ENCODE results near the gene WT1. TPM values are rescaled to one million over a fixed set of nuclear protein-coding genes. Genes with fewer than 3 reads are reported as not detected.
"Not testable (repeated sequence)": the region's sequence is repeated elsewhere in the genome, so short reads cannot be mapped to it uniquely, and the experiment has no call there.

The WT1 gene
- total RNA-seq, 1 donor from 2014 or later: not detected

DNA sequence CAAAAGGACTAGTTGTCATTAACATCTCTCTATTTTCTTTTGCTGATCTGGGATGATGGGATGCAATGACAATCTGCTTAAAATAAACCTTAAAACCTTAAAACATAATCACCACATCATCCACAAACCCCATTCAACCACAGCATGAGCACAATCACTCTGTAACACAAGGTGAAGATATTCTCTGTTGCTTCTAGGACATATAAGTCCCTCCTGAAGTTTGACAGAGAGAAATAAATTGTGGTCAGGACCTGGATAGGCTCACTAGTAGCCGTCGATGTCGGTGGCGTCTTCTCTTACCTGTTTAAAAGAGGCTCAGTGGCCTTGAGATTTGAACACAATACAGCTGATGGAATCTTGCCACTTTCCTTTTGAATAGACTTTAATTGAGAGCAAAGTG lies 47.9 kb downstream of the WT1 start:
- no peak overlapping the region for H3K27ac Mint-ChIP-seq
- no peak overlapping the region for H3K4me3 Mint-ChIP-seq (ENCODE audit: low read depth)
- H3K27me3 Mint-ChIP-seq (ENCODE audit: low read depth): peaks cover 41% of the 10 kb centered on the region
- peaks cover 5% of the 10 kb centered on the region for H3K4me1 Mint-ChIP-seq (ENCODE audit: low read depth)
- H3K36me3 Mint-ChIP-seq (ENCODE audit: low read depth): no peaks in the 10 kb centered on the region
- no peaks in the 10 kb centered on the region for H3K9me3 Mint-ChIP-seq
- no peak for DNase-seq (ENCODE audit: low spot score)
- intact Hi-C loops (cut with micrococcal nuclease): no loop called here

DNA sequence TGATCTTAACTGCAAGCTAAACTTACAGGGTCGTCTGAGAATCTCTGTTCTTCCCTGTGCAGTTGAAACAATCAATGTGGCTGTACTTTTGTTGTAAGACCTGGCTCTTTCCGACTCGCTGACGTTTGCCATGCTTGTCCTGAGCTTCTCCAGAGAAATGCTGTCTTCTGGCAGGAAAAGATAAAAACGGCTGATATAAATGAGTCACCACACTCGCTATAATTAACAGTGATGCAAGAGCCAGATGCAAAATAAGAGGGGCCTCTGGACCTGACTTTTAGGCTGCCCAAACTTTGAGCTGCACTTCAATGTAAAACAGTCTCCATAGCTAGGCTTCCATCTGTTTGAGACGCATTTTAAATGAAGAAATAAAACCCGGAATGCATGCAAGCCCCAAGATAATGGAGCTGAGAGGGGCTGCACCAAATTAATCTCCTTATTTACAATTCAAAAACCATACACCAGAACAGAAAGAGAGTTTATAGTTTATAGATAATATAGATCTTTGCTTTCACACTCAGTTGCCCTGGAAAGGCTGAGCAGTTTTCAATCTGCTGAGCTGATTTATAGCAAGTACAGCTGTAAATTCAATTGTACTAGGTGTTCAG lies 48.5 kb downstream of the WT1 start:
- Mint-ChIP-seq H3K9me3 (no peaks in the 10 kb centered on the region), H3K27ac (no peak overlapping the region), H3K4me1 (ENCODE audit: low read depth) (peaks cover 3% of the 10 kb centered on the region), H3K27me3 (ENCODE audit: low read depth) (peaks cover 41% of the 10 kb centered on the region), H3K4me3 (ENCODE audit: low read depth) (no peak overlapping the region), H3K36me3 (ENCODE audit: low read depth) (no peaks in the 10 kb centered on the region)
- intact Hi-C loops (cut with micrococcal nuclease): no loop called here
- no peak for DNase-seq (ENCODE audit: low spot score)

DNA sequence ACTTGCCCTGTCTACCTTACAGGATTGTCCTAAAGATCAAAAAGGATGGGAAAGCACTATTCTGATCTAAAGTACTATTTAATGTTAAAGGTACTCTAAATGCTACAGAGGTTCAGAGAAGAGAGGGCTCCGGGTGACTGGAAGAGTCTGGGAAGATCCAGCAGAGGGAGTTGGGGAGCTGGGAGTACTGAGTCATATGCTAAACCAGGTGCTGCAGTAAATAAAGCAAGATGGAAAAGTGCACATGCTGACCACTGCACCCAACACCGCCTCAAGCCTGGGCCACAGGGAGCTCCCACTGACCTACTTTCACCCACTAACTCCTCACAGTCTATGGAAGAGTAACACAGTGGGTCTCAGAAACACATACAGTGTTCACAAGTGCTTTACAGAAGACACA lies 49.3 kb downstream of the WT1 start:
- Mint-ChIP-seq H3K4me1 (ENCODE audit: low read depth) (peaks cover 3% of the 10 kb centered on the region), H3K9me3 (no peaks in the 10 kb centered on the region), H3K4me3 (ENCODE audit: low read depth) (no peak overlapping the region), H3K27ac (no peak overlapping the region), H3K27me3 (ENCODE audit: low read depth) (peaks cover 41% of the 10 kb centered on the region), H3K36me3 (ENCODE audit: low read depth) (no peaks in the 10 kb centered on the region)
- no peak for DNase-seq (ENCODE audit: low spot score)
- intact Hi-C loops (cut with micrococcal nuclease): no loop called here

DNA sequence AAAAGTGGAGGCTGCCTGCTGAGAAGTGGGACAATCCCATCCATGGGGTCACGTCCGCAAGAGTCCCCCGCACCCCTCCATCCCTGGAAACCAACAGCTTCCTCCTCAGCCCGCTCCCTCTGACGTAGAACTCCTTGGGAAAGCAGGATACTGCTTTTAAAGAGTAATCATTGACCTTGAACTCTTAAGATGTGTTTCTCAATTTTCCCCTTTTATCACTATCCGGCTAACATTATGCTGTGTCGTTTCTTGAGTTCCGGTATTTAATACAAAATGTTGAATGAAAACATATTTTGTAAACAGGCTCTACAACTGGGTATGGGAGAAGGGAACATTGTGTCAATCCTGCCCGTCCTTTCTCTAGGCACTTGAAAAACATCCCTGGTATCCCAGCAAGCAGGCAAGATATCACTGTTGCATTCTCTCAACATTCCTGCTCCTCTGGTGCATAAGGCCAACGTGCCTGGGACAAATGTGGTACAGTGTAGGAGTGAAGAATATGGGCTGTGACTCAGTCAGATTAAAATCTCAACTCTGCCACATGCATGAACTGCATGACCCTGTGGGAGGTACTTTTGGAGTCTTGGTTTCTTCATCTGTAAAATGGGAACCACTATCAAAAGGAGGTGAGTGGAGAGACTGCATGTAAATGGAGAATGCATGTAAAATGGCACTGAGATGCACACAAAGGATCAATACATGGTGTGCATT lies 52.8 kb downstream of the WT1 start:
- Mint-ChIP-seq H3K9me3 (no peaks in the 10 kb centered on the region), H3K4me1 (ENCODE audit: low read depth) (peaks cover 3% of the 10 kb centered on the region), H3K27ac (no peak overlapping the region), H3K36me3 (ENCODE audit: low read depth) (no peaks in the 10 kb centered on the region), H3K27me3 (ENCODE audit: low read depth) (peaks cover 16% of the 10 kb centered on the region), H3K4me3 (ENCODE audit: low read depth) (no peak overlapping the region)
- intact Hi-C loops (cut with micrococcal nuclease): no loop called here
- DNase-seq (ENCODE audit: low spot score): no peak

DNA sequence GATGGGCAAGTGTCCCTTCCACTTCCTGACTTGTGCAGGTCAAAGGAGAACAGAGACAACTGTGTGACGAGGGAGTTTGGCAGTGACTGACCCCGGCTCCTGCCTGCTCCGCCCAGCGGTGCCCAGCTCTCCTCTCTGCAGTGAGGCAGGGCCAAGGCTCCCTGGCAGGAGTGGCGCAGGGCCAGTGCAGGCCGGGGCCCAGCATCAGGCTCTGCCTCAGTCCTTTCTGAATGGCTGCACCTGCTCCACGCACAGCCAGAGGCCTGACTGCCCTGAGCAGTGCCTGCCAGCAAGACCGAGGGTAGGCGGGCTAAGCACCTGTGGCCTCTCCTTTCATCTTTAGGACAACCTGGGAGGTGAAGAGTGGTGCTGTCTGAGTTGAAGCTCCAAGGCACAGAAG lies 54.2 kb downstream of the WT1 start:
- H3K4me1 Mint-ChIP-seq (ENCODE audit: low read depth): no peaks in the 10 kb centered on the region
- no peaks in the 10 kb centered on the region for H3K36me3 Mint-ChIP-seq (ENCODE audit: low read depth)
- no peak for DNase-seq (ENCODE audit: low spot score)
- no peak overlapping the region for H3K4me3 Mint-ChIP-seq (ENCODE audit: low read depth)
- no peaks in the 10 kb centered on the region for H3K9me3 Mint-ChIP-seq
- H3K27ac Mint-ChIP-seq: no peak overlapping the region
- H3K27me3 Mint-ChIP-seq (ENCODE audit: low read depth): peaks cover 8% of the 10 kb centered on the region
- intact Hi-C loops (cut with micrococcal nuclease): no loop called here

DNA sequence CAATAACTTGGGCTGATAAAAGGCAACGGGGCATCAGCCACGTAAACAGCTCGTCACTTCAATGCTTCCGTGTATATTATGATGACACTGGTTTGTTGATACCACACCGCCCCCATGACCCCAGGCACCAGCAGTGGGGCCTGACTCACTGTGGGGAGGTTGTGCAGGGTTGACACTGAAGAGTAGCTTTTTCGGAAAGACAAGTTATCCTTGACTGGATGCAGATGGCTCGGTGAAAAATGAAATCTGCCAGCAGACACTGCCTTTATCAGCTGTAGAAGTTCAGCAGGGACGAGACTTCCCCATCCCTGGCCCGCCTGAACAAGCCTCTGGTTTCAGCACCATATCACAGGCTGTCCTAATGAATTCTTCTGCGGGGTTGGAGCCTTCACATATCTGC lies 55.6 kb downstream of the WT1 start:
- Mint-ChIP-seq H3K9me3 (no peaks in the 10 kb centered on the region), H3K4me1 (ENCODE audit: low read depth) (no peaks in the 10 kb centered on the region), H3K4me3 (ENCODE audit: low read depth) (no peak overlapping the region), H3K27ac (no peak overlapping the region), H3K36me3 (ENCODE audit: low read depth) (no peaks in the 10 kb centered on the region), H3K27me3 (ENCODE audit: low read depth) (peaks cover 6% of the 10 kb centered on the region)
- intact Hi-C loops (cut with micrococcal nuclease): loop anchor here (5.0 kb wide), 1 partner anchor 43 kb away; no protein-coding TSS in a partner anchor
- DNase-seq (ENCODE audit: low spot score): no peak

DNA sequence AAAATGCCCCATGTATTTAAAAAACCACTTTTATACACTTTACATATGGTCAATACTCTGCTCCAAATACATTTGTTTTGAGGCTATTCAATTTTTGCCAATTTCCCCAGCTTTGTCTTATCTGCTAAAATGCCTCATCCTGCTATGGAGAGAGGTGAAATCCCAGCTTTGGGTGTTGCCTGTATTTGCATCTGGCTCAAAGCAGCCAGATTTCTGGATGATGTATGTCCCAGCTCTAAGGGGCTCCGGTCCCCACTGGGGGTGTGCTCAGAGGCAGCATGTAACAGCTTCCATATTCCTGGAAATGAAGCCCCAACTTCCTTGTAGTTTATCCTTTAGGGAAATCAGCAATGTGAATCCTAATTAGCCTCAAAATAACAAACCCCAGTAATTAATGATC lies 59.5 kb downstream of the WT1 start:
- Mint-ChIP-seq H3K27ac (no peak overlapping the region), H3K4me3 (ENCODE audit: low read depth) (no peak overlapping the region), H3K27me3 (ENCODE audit: low read depth) (peaks cover 1% of the 10 kb centered on the region), H3K36me3 (ENCODE audit: low read depth) (no peaks in the 10 kb centered on the region), H3K9me3 (no peaks in the 10 kb centered on the region), H3K4me1 (ENCODE audit: low read depth) (peaks cover 1% of the 10 kb centered on the region)
- intact Hi-C loops (cut with micrococcal nuclease): loop anchor here (5.0 kb wide), 1 partner anchor 46 kb away; no protein-coding TSS in a partner anchor
- no peak for DNase-seq (ENCODE audit: low spot score)

DNA sequence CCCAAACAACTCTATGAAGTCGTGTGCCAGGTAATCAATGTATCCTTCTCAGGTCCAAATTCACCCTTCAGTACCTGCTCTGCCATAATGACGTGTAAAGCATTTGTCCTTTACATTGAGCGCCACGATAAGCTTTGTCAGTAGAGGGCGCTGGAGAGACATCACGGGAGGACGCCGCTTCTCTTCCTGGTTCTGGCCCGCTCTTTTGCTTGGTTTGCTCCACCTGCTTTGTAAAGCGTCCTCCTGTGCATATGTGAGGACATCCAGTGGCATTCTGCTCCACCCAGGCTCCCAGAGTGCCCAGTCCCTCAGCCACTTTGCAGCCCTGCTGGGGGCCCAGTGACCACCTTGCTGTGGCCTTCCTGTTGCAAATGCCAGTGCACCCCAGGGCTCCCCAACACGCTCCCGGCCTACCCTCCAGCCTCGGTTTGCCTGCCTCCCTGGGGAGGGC lies 61.1 kb downstream of the WT1 start:
- intact Hi-C loops (cut with micrococcal nuclease): no loop called here
- Mint-ChIP-seq H3K27ac (no peak overlapping the region), H3K9me3 (peaks cover 5% of the 10 kb centered on the region), H3K36me3 (ENCODE audit: low read depth) (no peaks in the 10 kb centered on the region), H3K4me3 (ENCODE audit: low read depth) (no peak overlapping the region), H3K4me1 (ENCODE audit: low read depth) (peaks cover 1% of the 10 kb centered on the region), H3K27me3 (ENCODE audit: low read depth) (peaks cover 3% of the 10 kb centered on the region)
- DNase-seq (ENCODE audit: low spot score): peak; percentile 39

DNA sequence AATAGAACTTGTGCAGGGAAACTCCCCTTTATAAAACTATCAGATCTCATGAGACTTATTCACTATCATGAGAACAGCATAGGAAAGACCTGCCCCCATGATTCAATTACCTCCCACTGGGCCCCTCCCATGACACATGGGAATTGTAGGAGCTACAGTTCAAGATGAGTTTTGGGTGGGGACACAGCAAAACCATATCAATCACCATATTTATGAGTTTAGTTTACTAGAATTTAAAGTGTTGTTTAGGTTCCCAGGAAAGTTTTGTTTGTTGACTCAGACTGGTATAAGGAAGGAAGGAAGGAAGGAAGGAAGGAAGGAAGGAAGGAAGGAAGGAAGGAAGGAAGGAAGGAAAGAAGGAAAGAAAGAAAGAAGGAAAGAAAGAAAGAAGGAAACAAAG lies 65.4 kb downstream of the WT1 start:
- DNase-seq (ENCODE audit: low spot score); intact Hi-C loops (cut with micrococcal nuclease); H3K27me3 Mint-ChIP-seq (ENCODE audit: low read depth); H3K4me1 Mint-ChIP-seq (ENCODE audit: low read depth); H3K27ac Mint-ChIP-seq; H3K36me3 Mint-ChIP-seq (ENCODE audit: low read depth); H3K4me3 Mint-ChIP-seq (ENCODE audit: low read depth): not testable (repeated sequence)
- peaks cover 17% of the 10 kb centered on the region for H3K9me3 Mint-ChIP-seq

DNA sequence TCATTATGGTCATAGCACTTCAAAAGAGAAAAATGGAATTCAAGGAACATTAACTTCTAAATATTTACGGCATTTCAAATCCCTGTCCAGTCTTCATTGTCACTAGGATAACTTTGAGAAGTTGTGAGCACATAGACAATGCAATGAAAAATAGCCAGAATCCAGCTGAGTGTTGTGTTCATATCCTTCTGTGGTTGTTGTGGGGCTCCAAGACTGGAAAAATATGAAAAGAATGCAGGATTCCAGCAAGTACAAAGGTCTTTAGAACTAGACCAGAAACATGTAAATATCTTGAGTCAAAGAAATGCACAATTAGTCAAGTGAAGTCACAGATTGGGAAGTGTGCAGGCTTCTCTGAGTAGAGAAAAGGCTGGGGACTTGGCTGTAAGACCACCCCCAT lies 68.7 kb downstream of the WT1 start:
- H3K9me3 Mint-ChIP-seq: peaks cover 17% of the 10 kb centered on the region
- no peak overlapping the region for H3K27ac Mint-ChIP-seq
- no peak for DNase-seq (ENCODE audit: low spot score)
- no peak overlapping the region for H3K4me3 Mint-ChIP-seq (ENCODE audit: low read depth)
- no peaks in the 10 kb centered on the region for H3K36me3 Mint-ChIP-seq (ENCODE audit: low read depth)
- peaks cover 3% of the 10 kb centered on the region for H3K27me3 Mint-ChIP-seq (ENCODE audit: low read depth)
- H3K4me1 Mint-ChIP-seq (ENCODE audit: low read depth): no peaks in the 10 kb centered on the region
- intact Hi-C loops (cut with micrococcal nuclease): no loop called here

DNA sequence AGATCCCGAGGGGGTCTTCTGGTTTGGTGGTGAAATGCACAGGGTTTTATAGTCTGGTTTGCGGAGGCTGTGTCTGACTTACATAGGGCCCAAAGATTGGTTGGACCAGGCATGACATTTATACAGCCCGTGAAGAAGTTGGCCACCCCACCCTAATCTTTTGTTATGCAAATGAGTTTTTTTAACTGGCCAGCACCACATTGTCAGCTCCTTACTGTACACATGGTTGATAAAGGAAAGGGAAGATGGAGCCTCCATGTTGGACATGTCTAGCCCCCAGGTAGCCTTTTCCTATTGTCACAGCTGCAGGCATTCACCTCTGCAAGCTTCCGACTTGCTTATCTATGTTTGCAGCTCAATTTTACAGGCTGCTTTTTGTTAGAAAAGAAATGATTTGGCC lies 70.1 kb downstream of the WT1 start:
- Mint-ChIP-seq H3K9me3 (peaks cover 17% of the 10 kb centered on the region), H3K27me3 (ENCODE audit: low read depth) (no peaks in the 10 kb centered on the region), H3K27ac (no peak overlapping the region), H3K4me3 (ENCODE audit: low read depth) (no peak overlapping the region), H3K4me1 (ENCODE audit: low read depth) (no peaks in the 10 kb centered on the region), H3K36me3 (ENCODE audit: low read depth) (no peaks in the 10 kb centered on the region)
- intact Hi-C loops (cut with micrococcal nuclease): no loop called here
- no peak for DNase-seq (ENCODE audit: low spot score)

DNA sequence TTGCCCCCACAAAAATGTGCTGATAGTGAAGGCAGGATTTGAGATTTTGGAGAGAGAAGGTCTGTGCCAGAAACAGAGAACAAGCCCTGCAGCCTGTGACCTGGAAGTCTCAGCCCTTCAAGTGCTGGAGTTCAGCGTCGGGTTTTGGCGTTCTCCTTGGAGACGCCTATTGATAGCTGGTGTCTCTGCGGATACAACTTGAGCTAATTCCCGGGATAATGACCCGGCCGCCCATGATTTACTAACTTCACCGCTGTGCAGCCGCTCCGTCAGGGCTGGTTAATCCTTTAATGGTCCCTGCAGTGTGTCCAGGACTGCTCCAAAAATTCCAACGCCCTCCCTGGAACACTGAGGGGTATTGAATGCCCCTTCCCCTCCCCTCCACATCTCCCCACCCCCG lies 76.6 kb downstream of the WT1 start:
- H3K9me3 Mint-ChIP-seq: no peaks in the 10 kb centered on the region
- H3K36me3 Mint-ChIP-seq (ENCODE audit: low read depth): no peaks in the 10 kb centered on the region
- no peak overlapping the region for H3K4me3 Mint-ChIP-seq (ENCODE audit: low read depth)
- H3K27me3 Mint-ChIP-seq (ENCODE audit: low read depth): peaks cover 3% of the 10 kb centered on the region
- H3K27ac Mint-ChIP-seq: no peak overlapping the region
- H3K4me1 Mint-ChIP-seq (ENCODE audit: low read depth): no peaks in the 10 kb centered on the region
- DNase-seq (ENCODE audit: low spot score): no peak
- intact Hi-C loops (cut with micrococcal nuclease): no loop called here

DNA sequence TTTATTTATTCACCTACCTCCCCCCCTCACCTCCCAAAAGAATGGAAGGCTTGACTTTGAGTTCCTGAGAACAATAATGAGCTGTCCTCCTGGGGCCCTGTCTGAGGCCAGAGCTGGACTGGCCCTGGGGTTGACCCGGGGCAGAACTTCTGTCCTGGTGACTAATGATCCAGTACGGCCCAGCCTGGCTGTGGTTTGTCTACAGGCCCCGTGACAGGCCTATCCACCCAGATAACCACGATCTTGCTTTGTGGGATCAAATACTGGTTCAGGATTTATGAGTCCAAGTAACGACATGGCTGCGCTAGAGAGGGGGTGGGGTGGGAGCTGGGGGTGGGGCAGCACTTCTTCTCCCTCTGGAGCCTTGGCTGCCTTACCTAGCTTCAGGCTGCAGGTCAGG lies 81.5 kb downstream of the WT1 start:
- no peak for DNase-seq (ENCODE audit: low spot score)
- H3K36me3 Mint-ChIP-seq (ENCODE audit: low read depth): no peaks in the 10 kb centered on the region
- H3K4me3 Mint-ChIP-seq (ENCODE audit: low read depth): no peak overlapping the region
- peaks cover 3% of the 10 kb centered on the region for H3K27me3 Mint-ChIP-seq (ENCODE audit: low read depth)
- no peak overlapping the region for H3K27ac Mint-ChIP-seq
- H3K9me3 Mint-ChIP-seq: no peaks in the 10 kb centered on the region
- intact Hi-C loops (cut with micrococcal nuclease): no loop called here
- no peaks in the 10 kb centered on the region for H3K4me1 Mint-ChIP-seq (ENCODE audit: low read depth)

All from activated T-helper 2 cell treated with anti-CD3 and anti-CD28 coated beads, Interferon-gamma antibody, Interleukin-2, Interleukin-4, amounts not matched to agents 10 μg/mL and 5 μg/mL and 100 μg/mL, durations not matched to agents 14 hours and 24 hours and 36 hours (primary cell).